NOMO-1 treated with DMSO at 0.1 percent for 48 hours (cell line): ENCODE results near the gene ETV6.
A peak's percentile ranks its signal among the peaks of the same experiment; 100 is the strongest.

Source experiments
- DNase-seq: peaks from one replicate; lab custom pipeline; 2025; ENCODE audit not compliant: unreplicated experiment; lab: John Stamatoyannopoulos, UW

ETV6 gene

GRCh38 chr12:11642785-11643184 is 6.7 kb upstream of the ETV6 start:
- no peak for DNase-seq

DNA sequence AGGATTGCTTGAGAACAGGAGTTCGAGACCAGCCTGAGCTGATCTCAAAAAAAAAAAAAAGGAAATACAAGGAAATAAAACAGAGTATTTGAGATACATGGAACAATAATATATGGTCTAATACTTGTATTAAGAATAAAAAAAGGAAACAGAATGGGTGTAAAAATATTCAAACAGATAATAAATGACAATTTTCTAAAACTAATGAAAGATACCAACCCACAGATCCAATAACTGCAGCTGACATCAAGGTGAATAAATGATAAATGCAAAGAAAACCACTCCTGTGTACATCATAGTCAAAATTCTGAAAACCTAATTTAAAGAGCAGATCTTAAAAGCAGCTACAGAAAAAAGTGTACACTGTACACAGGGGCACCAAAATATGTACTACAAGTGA is 4.1 kb upstream of the ETV6 start:
- DNase-seq = no peak

DNA sequence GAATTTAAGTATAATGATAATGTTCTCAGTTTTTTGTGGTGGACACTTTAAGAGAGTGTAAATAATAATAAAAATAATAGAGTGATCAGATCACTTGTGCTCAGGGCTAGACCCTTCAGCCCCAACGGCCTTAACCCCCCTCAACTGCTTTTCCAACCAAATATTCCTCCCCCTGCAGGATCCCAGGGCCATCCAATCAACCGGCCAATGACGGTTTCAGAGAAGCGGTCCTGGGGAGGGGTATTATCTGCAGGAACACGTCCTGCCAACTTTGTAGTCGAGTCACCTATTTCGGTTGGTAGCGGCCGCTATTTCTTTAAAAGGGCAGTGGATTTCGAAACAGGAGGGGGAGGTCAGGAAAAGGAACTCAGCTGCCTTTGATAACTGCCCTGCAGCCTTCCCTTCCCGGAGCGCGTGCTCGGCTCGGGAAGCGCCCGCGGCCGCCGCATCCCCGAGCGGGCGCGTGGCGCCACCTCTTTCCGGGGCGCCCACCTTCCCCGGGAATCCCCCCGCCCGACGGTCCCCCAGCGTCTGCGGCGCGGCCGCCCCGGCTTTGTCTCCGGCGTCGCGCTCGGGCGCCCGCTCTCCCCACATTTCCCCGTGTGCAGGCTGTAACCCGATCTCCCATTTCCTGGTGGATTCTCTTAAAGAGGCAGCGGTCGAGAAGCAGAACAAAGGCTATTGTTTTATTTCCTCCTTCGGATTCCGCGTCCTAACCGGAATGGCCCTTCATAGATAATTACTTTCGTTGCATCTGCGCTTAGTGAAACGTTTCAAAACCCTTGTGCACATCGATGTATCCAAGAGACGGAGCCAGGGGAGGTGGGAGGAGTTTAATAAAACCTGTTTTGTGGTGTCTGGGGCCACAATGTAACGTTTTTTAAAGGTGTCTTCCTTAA is 711 bp upstream of the ETV6 start:
- peak; percentile 85 for DNase-seq

DNA sequence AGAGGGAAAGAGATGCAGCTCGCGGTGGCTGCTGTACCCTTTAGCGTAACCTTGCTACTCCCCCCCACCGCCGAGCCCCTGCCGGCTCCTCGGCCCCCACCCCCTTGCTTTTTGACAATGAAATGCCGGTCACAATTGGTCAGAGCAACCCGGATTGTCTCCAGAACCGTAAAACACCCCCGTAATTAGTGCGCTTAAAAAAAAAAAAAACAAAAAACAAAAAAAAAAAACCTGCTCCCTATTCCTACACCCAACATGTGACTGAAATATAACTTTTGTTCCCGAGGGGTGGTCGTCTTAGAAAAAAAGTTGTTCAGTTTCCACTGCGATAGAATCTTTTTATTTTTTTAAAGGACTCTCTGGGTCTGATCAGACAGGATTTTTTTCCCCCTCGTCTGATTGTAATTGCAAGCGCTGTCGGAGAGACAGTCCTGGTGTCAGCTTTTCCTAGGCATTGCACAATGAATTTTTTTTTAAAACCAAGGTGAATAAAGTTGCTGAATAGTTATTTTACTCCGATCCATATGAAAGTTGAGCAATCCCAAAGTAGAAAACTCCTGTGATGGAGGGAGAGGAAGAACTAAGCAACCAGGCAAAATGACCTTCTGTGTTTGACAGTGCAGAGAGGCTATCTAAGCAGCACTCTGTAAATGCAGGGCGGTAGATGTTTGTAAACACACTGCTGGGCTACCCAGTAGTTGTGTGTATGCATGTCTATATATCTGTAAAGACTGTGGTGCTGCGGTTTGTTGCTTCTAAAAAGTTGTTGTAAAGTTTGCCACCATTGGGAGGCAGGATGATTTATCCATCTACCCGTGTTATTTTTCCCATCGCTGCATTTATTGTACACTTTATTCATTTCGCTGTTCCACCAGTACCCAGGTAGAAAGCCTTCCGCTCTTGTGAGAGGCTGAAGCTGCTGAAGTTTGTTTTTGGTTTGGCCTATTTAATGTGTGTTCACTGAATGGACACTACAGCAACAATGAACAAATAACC is 1.1 kb downstream of the ETV6 start:
- DNase-seq = peak; percentile 63

- no peak for DNase-seq
Measured at GRCh38 chr12:11651381-11651780, 1.9 kb downstream of the ETV6 start.

GRCh38 chr12:11651785-11652184 is 2.3 kb downstream of the ETV6 start:
- DNase-seq = no peak

GRCh38 chr12:11652351-11653040 is 3.0 kb downstream of the ETV6 start:
- peak; percentile 65 for DNase-seq

DNA sequence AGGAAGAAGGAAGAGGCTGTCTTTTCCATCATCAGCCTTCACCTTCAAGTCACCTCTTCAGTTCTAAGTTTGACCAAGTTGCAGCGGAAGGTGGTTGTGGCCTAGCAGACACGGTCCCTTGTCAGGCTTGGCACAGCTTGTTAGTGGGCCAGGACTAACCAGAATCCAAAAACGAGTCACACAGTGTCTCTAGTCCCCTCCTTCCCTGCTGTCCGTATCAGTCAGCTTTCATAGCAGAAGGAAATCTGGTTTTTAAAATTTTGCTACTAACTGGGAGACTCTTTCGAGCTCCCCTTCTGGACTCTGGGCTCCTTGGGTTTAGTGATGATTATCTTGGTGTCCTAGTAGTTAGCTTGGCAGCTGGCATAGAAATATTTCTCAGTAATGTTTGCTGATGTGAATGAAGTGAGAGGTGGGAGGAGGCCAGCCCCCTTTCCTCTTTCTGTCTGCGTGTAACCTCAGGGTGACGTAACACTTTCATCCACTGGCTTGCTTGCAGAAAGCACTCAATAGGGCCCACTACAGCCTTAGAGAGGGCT is 3.8 kb downstream of the ETV6 start:
- peak; percentile 53 for DNase-seq

- DNase-seq = no peak
Measured at GRCh38 chr12:11654338-11654737, 4.9 kb downstream of the ETV6 start.

DNA sequence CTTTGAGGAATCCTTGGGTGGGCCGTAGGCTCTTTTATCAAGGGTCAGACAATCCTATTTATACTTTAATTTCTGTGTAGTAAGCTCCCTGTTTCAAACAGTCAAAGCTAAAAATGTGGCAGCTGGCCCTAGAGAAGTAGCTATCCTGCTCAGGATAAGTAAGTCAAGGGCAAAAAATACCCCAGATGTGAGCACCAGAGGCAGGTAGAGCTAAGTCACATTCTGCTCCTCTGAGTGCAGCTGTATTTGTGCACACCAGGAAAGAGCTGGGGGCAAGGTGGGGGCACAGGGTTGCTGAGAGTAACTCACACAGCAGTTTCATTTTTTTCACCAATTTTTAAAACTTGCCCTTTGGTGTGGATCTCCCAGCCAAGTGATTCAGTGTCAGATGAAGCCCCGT is 5.3 kb downstream of the ETV6 start:
- DNase-seq = no peak

DNA sequence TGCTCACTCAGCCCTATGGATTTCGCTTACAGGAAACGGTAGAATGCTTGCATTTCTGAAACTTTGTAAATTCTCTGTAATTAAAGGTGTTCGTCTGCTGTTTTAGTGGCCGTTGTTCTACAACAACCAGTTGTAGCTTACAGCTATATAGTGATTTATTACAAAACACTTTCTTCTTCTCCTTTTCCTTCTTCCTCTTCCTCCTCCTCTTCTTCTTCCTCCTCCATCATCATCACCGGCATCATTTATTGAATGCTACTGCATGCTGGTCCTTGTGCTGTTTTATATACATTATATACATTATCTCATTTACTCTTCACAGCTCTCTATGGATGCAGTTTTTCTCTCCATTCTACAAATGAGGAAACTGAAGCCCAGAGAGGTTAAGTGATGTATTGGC is 6.4 kb downstream of the ETV6 start:
- DNase-seq = no peak

- no peak for DNase-seq
Measured at GRCh38 chr12:11656550-11656949, 7.1 kb downstream of the ETV6 start.

GRCh38 chr12:11657511-11657910 is 8.0 kb downstream of the ETV6 start:
- no peak for DNase-seq

GRCh38 chr12:11658791-11659190 is 9.3 kb downstream of the ETV6 start:
- DNase-seq = no peak

GRCh38 chr12:11660624-11661023 is 11.2 kb downstream of the ETV6 start:
- no peak for DNase-seq

- no peak for DNase-seq
Measured at GRCh38 chr12:11661491-11662089, 12.1 kb downstream of the ETV6 start.

DNA sequence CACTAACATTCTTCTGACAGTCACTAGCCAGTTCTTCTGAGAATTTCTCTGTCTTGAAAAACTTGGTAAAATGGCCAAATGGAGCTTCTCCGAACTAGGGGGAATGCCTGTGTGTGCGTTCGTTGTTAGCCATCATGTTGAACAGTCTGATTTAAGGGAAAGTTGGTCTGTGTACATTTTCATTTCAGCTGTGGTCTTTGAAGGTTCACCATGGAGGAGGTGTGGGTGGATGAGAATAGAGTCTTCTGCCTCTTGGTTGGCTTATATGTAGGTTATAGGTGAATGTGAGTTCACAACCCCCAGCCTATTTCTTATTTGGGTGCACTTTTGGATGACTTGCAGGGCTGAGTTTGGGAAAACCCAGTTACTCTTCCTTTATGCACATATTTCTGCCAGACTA is 12.9 kb downstream of the ETV6 start:
- DNase-seq = no peak

- no peak for DNase-seq
Measured at GRCh38 chr12:11663130-11663529, 13.7 kb downstream of the ETV6 start.

- no peak for DNase-seq
Measured at GRCh38 chr12:11664101-11664500, 14.6 kb downstream of the ETV6 start.
